Measurements from ENCODE around the gene ZC3H18.

- TF ChIP-seq POLR2A (IDR thresholded peaks at IDR 0.05; ENCODE audit: low read depth, low read length), result no peak
- no peak for TF ChIP-seq POLR2AphosphoS5 (IDR thresholded peaks at IDR 0.05; ENCODE audit: low read depth, low read length)
- TF ChIP-seq TAF1 (IDR thresholded peaks at IDR 0.05; ENCODE audit: borderline replicate concordance, low read depth, low read length), result no peak
Observed at GRCh38 chr16:88661468-88661867, 91.3 kb downstream of the ZC3H18 start.

Data from GM12892 (cell line).